Gastroesophageal sphincter (tissue), 3 donors: ENCODE measurements around the gene SOCS2.

Experiments used
- EP300 ChIP-seq: sonication (generic); formaldehyde crosslinking; IDR thresholded peaks from one replicate; pipeline ENCODE4 v1.6.1; 2017; ENCODE audit warnings: antibody characterized with exemption, mild to moderate bottlenecking
- POLR2A ChIP-seq, 2 donors: fragments of 450-650 bp; IDR thresholded peaks; one replicate each; pipeline ENCODE4 v1.6.1; 2017; ENCODE audit warnings: antibody characterized with exemption in 2 of 2, mild to moderate bottlenecking in 2 of 2, moderate library complexity in 1 of 2
- POLR2AphosphoS5 ChIP-seq: sonication (generic); formaldehyde crosslinking; IDR thresholded peaks from one replicate; pipeline ENCODE4 v1.6.1; 2017; ENCODE audit warnings: antibody characterized with exemption
- TF ChIP-seq, protein P1 (sequence below), 4 experiments: fragments of 200-600 bp in 2 of 4; fragments of 450-650 bp in 2 of 4; sonication (generic) in 1 of 4; IDR thresholded peaks; one replicate each; pipeline ENCODE4 v1.5.1; 2017 to 2019; ENCODE audit warnings: antibody characterized with exemption in 4 of 4, mild to moderate bottlenecking in 2 of 4, moderate library complexity in 2 of 4

DNA sequence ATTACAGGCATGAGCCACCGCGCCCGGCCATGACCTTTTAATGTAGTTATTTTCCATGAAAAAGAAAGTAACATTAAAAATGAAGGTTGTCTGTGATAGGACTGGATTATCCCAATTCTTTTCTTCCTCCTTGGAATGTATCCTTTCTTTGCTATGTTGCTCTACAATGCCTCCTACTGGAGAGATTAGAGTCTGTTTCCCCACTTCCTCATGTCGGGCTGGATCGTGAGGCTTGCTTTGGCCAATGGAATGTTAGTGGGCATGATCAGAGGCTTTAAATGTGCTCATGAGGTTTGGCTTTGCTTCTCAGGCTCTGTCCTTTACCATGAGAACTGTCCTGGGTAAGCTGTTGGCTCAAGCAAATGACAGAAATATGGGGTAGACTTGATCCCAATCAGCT is 34.7 kb upstream of the SOCS2 start:
- no peak for TF ChIP-seq POLR2AphosphoS5
- TF ChIP-seq, protein P1, sequence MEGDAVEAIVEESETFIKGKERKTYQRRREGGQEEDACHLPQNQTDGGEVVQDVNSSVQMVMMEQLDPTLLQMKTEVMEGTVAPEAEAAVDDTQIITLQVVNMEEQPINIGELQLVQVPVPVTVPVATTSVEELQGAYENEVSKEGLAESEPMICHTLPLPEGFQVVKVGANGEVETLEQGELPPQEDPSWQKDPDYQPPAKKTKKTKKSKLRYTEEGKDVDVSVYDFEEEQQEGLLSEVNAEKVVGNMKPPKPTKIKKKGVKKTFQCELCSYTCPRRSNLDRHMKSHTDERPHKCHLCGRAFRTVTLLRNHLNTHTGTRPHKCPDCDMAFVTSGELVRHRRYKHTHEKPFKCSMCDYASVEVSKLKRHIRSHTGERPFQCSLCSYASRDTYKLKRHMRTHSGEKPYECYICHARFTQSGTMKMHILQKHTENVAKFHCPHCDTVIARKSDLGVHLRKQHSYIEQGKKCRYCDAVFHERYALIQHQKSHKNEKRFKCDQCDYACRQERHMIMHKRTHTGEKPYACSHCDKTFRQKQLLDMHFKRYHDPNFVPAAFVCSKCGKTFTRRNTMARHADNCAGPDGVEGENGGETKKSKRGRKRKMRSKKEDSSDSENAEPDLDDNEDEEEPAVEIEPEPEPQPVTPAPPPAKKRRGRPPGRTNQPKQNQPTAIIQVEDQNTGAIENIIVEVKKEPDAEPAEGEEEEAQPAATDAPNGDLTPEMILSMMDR (IDR thresholded peaks at IDR 0.05) = no peak
- TF ChIP-seq POLR2A (IDR thresholded peaks at IDR 0.05) = no peak
- TF ChIP-seq EP300 = no peak
